ENCODE results near the gene SENP5. TPM values are rescaled to one million over a fixed set of nuclear protein-coding genes. Genes with fewer than 3 reads are reported as not detected.

The SENP5 gene
- total RNA-seq, 1 donor from 2014 or later, result 38.1 TPM

- TF ChIP-seq, protein P1, sequence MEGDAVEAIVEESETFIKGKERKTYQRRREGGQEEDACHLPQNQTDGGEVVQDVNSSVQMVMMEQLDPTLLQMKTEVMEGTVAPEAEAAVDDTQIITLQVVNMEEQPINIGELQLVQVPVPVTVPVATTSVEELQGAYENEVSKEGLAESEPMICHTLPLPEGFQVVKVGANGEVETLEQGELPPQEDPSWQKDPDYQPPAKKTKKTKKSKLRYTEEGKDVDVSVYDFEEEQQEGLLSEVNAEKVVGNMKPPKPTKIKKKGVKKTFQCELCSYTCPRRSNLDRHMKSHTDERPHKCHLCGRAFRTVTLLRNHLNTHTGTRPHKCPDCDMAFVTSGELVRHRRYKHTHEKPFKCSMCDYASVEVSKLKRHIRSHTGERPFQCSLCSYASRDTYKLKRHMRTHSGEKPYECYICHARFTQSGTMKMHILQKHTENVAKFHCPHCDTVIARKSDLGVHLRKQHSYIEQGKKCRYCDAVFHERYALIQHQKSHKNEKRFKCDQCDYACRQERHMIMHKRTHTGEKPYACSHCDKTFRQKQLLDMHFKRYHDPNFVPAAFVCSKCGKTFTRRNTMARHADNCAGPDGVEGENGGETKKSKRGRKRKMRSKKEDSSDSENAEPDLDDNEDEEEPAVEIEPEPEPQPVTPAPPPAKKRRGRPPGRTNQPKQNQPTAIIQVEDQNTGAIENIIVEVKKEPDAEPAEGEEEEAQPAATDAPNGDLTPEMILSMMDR (IDR thresholded peaks at IDR 0.05; ENCODE audit: unreplicated experiment), result no peak
- H3K27me3 Mint-ChIP-seq (ENCODE audit: unreplicated experiment), result peaks cover 15% of the 10 kb centered on the region
- H3K9me3 Mint-ChIP-seq (ENCODE audit: unreplicated experiment), result no peaks in the 10 kb centered on the region
- H3K27ac Mint-ChIP-seq (ENCODE audit: unreplicated experiment), result peak overlapping the region; percentile 24
- peaks cover 17% of the 10 kb centered on the region for H3K36me3 Mint-ChIP-seq (ENCODE audit: low read depth, unreplicated experiment)
- H3K4me1 Mint-ChIP-seq (ENCODE audit: unreplicated experiment), result no peaks in the 10 kb centered on the region
- H3K4me3 Mint-ChIP-seq (ENCODE audit: unreplicated experiment), result no peak overlapping the region
- no peak for DNase-seq (ENCODE audit: low spot score)
These were observed 81.5 kb downstream of the SENP5 start for GRCh38 chr3:196949285-196949619.

DNA sequence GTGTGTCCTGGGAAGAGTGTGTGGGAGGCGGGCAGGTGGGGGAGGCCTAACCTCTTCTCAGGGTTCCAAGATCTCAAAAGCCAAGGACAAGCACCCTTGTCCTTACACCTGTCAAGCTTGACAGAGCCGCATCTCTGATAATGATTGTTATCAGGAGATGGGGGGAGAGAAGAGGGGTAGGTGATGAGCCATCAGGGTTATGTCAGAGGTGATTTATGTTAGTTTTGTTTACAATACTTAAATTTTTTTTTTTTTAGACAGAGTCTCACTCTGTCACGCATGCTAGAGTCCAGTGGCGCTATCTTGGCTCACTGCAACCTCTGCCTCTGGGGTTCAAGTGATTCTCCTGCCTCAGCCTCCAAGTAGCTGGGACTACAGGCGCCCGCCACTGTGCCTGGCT, 82.0 kb downstream of the SENP5 start:
- Mint-ChIP-seq H3K4me1 (ENCODE audit: unreplicated experiment) (no peaks in the 10 kb centered on the region), H3K27me3 (ENCODE audit: unreplicated experiment) (peaks cover 15% of the 10 kb centered on the region), H3K27ac (ENCODE audit: unreplicated experiment) (no peak overlapping the region), H3K36me3 (ENCODE audit: low read depth, unreplicated experiment) (peaks cover 13% of the 10 kb centered on the region), H3K9me3 (ENCODE audit: unreplicated experiment) (no peaks in the 10 kb centered on the region), H3K4me3 (ENCODE audit: unreplicated experiment) (no peak overlapping the region)
- TF ChIP-seq, protein P1 (IDR thresholded peaks at IDR 0.05; ENCODE audit: unreplicated experiment), result no peak
- DNase-seq (ENCODE audit: low spot score), result no peak

DNA sequence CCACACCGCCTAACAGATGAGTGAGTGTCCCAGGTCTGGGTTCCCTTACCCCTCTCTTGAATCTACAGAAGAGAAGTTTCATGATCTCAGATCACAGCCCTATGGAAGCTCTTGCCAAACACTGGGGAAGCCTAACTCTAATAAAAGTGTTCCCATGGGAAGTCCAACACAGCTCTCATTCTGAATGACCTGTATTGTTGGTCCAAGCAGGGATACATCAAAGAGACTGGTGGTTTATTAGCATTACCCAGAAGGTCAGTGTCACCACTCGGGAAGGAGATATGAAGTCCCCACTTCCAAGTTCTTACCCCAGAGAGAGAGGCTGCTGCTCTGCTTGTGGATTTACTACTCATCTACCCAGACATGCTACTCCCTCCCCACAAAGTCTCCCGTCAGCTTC, 83.7 kb downstream of the SENP5 start:
- TF ChIP-seq, protein P1 (IDR thresholded peaks at IDR 0.05; ENCODE audit: unreplicated experiment), result no peak
- peaks cover 10% of the 10 kb centered on the region for H3K27me3 Mint-ChIP-seq (ENCODE audit: unreplicated experiment)
- H3K4me3 Mint-ChIP-seq (ENCODE audit: unreplicated experiment), result no peak overlapping the region
- H3K9me3 Mint-ChIP-seq (ENCODE audit: unreplicated experiment), result no peaks in the 10 kb centered on the region
- peaks cover 10% of the 10 kb centered on the region for H3K36me3 Mint-ChIP-seq (ENCODE audit: low read depth, unreplicated experiment)
- no peak for DNase-seq (ENCODE audit: low spot score)
- no peak overlapping the region for H3K27ac Mint-ChIP-seq (ENCODE audit: unreplicated experiment)
- H3K4me1 Mint-ChIP-seq (ENCODE audit: unreplicated experiment), result no peaks in the 10 kb centered on the region

GRCh38 chr3:196954832-196955231, 87.1 kb downstream of the SENP5 start:
- no peak for DNase-seq (ENCODE audit: low spot score)
- Mint-ChIP-seq H3K4me1 (ENCODE audit: unreplicated experiment) (peaks cover 6% of the 10 kb centered on the region), H3K9me3 (ENCODE audit: unreplicated experiment) (no peaks in the 10 kb centered on the region), H3K27ac (ENCODE audit: unreplicated experiment) (no peak overlapping the region), H3K4me3 (ENCODE audit: unreplicated experiment) (no peak overlapping the region), H3K36me3 (ENCODE audit: low read depth, unreplicated experiment) (no peaks in the 10 kb centered on the region), H3K27me3 (ENCODE audit: unreplicated experiment) (no peaks in the 10 kb centered on the region)
- TF ChIP-seq, protein P1 (IDR thresholded peaks at IDR 0.05; ENCODE audit: unreplicated experiment), result no peak

DNA sequence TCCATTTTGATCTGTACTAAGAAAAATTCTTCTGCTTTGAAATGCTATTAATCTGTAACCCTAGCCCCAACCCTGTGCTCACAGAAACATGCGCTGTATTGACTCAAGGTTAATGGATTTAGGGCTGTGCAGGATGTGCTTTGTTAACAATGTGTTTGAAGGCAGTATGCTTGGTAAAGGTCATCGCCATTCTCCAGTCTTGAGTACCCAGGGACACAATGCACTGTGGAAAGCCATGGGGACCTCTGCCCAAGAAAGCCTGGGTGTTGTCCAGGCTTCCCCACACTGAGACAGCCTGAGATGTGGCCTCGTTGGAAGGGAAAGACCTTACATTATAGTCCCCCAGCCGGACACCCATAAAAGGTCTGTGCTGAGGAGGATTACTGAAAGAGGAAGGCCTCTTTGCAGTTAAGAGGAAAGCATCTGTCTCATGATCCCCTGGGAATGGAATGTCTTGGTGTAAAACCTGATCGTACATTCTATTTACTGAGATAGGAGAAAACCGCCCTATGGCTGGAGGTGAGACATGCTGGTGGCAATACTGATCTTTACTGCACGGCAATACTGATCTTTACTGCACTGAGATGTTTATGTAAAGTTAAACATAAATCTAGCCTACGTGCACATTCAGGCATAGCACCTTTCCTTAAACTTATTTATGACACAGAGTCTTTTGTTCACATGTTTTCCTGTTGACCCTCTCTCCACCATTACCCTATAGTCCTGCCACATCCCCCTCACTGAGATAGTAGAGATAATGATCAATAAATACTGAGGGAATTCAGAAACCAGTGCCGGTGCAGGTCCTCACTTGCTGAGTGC, 94.6 kb downstream of the SENP5 start:
- Mint-ChIP-seq H3K27me3 (ENCODE audit: unreplicated experiment) (peaks cover 5% of the 10 kb centered on the region), H3K4me1 (ENCODE audit: unreplicated experiment) (peaks cover 13% of the 10 kb centered on the region), H3K9me3 (ENCODE audit: unreplicated experiment) (no peaks in the 10 kb centered on the region), H3K4me3 (ENCODE audit: unreplicated experiment) (no peak overlapping the region), H3K36me3 (ENCODE audit: low read depth, unreplicated experiment) (peaks cover 5% of the 10 kb centered on the region), H3K27ac (ENCODE audit: unreplicated experiment) (no peak overlapping the region)
- TF ChIP-seq, protein P1 (IDR thresholded peaks at IDR 0.05; ENCODE audit: unreplicated experiment), result no peak
- no peak for DNase-seq (ENCODE audit: low spot score)

Measured in endothelial cell (in vitro differentiated cells).